HCT116 (cell line): ENCODE measurements around the gene LAMA4. TPM values are rescaled to one million over a fixed set of nuclear protein-coding genes. Genes with fewer than 3 reads are reported as not detected.

Source experiments
- ATAC-seq: fragments of 200-7000 bp; cut with Tn5 transposase; 2 replicates; pipeline ENCODE4 v1.9.1; 2020; ENCODE audit warnings: mild to moderate bottlenecking, moderate library complexity
- BruUV-seq: library from RNA; stranded (reverse); fragments of 400-500 nt; replicated peaks from 2 replicates; lab custom pipeline; 2021; lab: Mats Ljungman, UMichigan
- CTCF ChIA-PET: fragments of 300-600 bp; sonication (Branson Sonifier 250); formaldehyde crosslinking; loops from one replicate; lab custom pipeline; 2021; ENCODE audit warnings: antibody characterized with exemption; lab: Charles Lee
- POLR2A ChIA-PET: fragments of 300-600, 350-600 bp; sonication (Branson Sonifier 250); formaldehyde crosslinking; loops from one replicate; lab custom pipeline; 2021; ENCODE audit warnings: antibody characterized with exemption; lab: Charles Lee
- RAD21 ChIA-PET, 2 experiments: fragments of 300-600 bp; sonication (Branson Sonifier 250); formaldehyde crosslinking; loops; one replicate each; lab custom pipeline; 2023; ENCODE audit warnings: low total read pairs in 2 of 2; ENCODE audit not compliant: uncharacterized antibody in 2 of 2, unreplicated experiment in 2 of 2, low non-redundant PET in 1 of 2; lab: Charles Lee
- DNase-seq: peaks from one replicate; pipeline ENCODE4 v3.0.0-alpha.2; 2010; ENCODE audit warnings: low read depth, low spot score
- H2AFZ ChIP-seq: fragments of 200-600 bp; shearing (Covaris generic), sonication (generic); 2 replicates; pipeline ENCODE4 v1.6.1; 2017; ENCODE audit warnings: low read depth, mixed run types, mixed read lengths, antibody characterized with exemption, low read length; ENCODE audit not compliant: poor library complexity, severe bottlenecking
- H3K27ac ChIP-seq: 2 replicates; pipeline ENCODE4 v1.5.1; 2012; ENCODE audit warnings: low read depth, low read length
- H3K27me3 ChIP-seq: fragments of 200-600 bp; sonication (generic); 2 replicates; pipeline ENCODE4 v1.6.1; 2016; ENCODE audit warnings: mixed run types, low read length, mixed read lengths; ENCODE audit not compliant: insufficient read depth
- H3K36me3 ChIP-seq, 2 experiments: fragments of 200-500 bp in 1 of 2; fragments of 200-600 bp in 1 of 2; sonication (Bioruptor generic) in 1 of 2; sonication (generic) in 1 of 2; 2 replicates each; pipeline versions ENCODE4 v1.5.1 to v1.6.1; 2014 to 2016; ENCODE audit warnings: low read length in 2 of 2, inconsistent platforms in 1 of 2, mixed read lengths in 1 of 2, mixed run types in 1 of 2; ENCODE audit not compliant: insufficient read depth in 2 of 2, control insufficient read depth in 1 of 2
- H3K4me1 ChIP-seq, 2 experiments: fragments of 200-600 bp in 1 of 2; sonication (generic) in 1 of 2; 2 replicates each; pipeline versions ENCODE4 v1.5.1 to v1.6.1; 2012 to 2017; ENCODE audit warnings: low read length in 2 of 2, inconsistent platforms in 1 of 2, mild to moderate bottlenecking in 1 of 2, mixed read lengths in 1 of 2, mixed run types in 1 of 2, moderate library complexity in 1 of 2; ENCODE audit not compliant: insufficient read depth in 2 of 2, control insufficient read depth in 1 of 2
- H3K4me2 ChIP-seq: fragments of 200-600 bp; sonication (generic); 2 replicates; pipeline ENCODE4 v1.6.1; 2017; ENCODE audit warnings: mixed run types, low read length, mixed read lengths
- H3K4me3 ChIP-seq, 2 experiments: fragments of 200-600 bp in 1 of 2; sonication (generic) in 1 of 2; replicated peaks in 1 of 2; 2 replicates each; pipeline ENCODE4 v1.5.1; 2011 to 2016; ENCODE audit warnings: low read length in 2 of 2, control low read depth in 1 of 2, low read depth in 1 of 2, mild to moderate bottlenecking in 1 of 2, mixed read lengths in 1 of 2, mixed run types in 1 of 2
- H3K79me2 ChIP-seq: fragments of 200-600 bp; sonication (generic); 2 replicates; pipeline ENCODE4 v1.6.1; 2017; ENCODE audit warnings: mild to moderate bottlenecking, mixed run types, low read length, moderate library complexity, mixed read lengths; ENCODE audit not compliant: insufficient read depth
- H3K9ac ChIP-seq: fragments of 200-600 bp; sonication (generic); 2 replicates; pipeline ENCODE4 v1.6.1; 2016; ENCODE audit warnings: low read length, mixed read lengths
- H3K9me2 ChIP-seq: fragments of 200-600 bp; sonication (generic), shearing (Covaris generic); 2 replicates; pipeline ENCODE4 v1.6.1; 2017; ENCODE audit warnings: mixed run types, mild to moderate bottlenecking, moderate library complexity; ENCODE audit not compliant: insufficient read depth
- H3K9me3 ChIP-seq, 2 experiments: fragments of 200-500 bp in 1 of 2; fragments of 200-600 bp in 1 of 2; sonication (Bioruptor generic) in 1 of 2; sonication (generic) in 1 of 2; 2 replicates each; pipeline ENCODE4 v1.6.1; 2014 to 2017; ENCODE audit warnings: low read length in 2 of 2, mixed read lengths in 2 of 2, inconsistent platforms in 1 of 2, low read depth in 1 of 2, mild to moderate bottlenecking in 1 of 2, mixed run types in 1 of 2, moderate library complexity in 1 of 2; ENCODE audit not compliant: control insufficient read depth in 1 of 2, insufficient read depth in 1 of 2
- H4K20me1 ChIP-seq: fragments of 200-600 bp; sonication (generic), shearing (Covaris generic); 2 replicates; pipeline ENCODE4 v1.6.1; 2017; ENCODE audit warnings: mixed run types, mild to moderate bottlenecking, moderate library complexity; ENCODE audit not compliant: insufficient read depth
- CBX3 ChIP-seq: IDR thresholded peaks from 2 replicates; pipeline ENCODE4 v1.6.1; 2012; ENCODE audit warnings: low read depth
- EGR1 ChIP-seq: IDR thresholded peaks from 2 replicates; pipeline ENCODE4 v1.6.1; 2012; ENCODE audit warnings: low read depth
- POLR2A ChIP-seq: IDR thresholded peaks from 2 replicates; pipeline ENCODE4 v1.7.0; 2011; ENCODE audit warnings: borderline replicate concordance; ENCODE audit not compliant: insufficient read depth, insufficient read length; ENCODE audit errors: extremely low read depth
- POLR2AphosphoS5 ChIP-seq: IDR thresholded peaks from 2 replicates; pipeline ENCODE4 v1.6.1; 2011; ENCODE audit warnings: mild to moderate bottlenecking, low read depth, low read length, moderate library complexity
- SIN3A ChIP-seq: IDR thresholded peaks from 2 replicates; pipeline ENCODE4 v1.6.1; 2012; ENCODE audit warnings: low read depth
- ZNF274 ChIP-seq: fragments of 200-500 bp; sonication (Bioruptor generic); IDR thresholded peaks from 2 replicates; pipeline ENCODE4 v1.6.1; 2014; ENCODE audit warnings: mild to moderate bottlenecking, low read depth, low read length, inconsistent platforms
- intact Hi-C: fragments of 100-400 bp; cut with micrococcal nuclease; formaldehyde crosslinking; loops from 2 replicates; pipeline ENCODE4 v1.10.0; 2022
- total RNA-seq: library from RNA; stranded (reverse); gene quantifications from one replicate; pipeline ENCODE4 v1.2.1, GENCODE V29; 2021; ENCODE audit not compliant: unreplicated experiment
- TF ChIP-seq, protein P1 (sequence below): IDR thresholded peaks from 2 replicates; pipeline ENCODE4 v1.6.1; 2012; ENCODE audit warnings: low read depth

Gene LAMA4
- total RNA-seq, 1 experiment from 2014 or later: 2.2 TPM

DNA sequence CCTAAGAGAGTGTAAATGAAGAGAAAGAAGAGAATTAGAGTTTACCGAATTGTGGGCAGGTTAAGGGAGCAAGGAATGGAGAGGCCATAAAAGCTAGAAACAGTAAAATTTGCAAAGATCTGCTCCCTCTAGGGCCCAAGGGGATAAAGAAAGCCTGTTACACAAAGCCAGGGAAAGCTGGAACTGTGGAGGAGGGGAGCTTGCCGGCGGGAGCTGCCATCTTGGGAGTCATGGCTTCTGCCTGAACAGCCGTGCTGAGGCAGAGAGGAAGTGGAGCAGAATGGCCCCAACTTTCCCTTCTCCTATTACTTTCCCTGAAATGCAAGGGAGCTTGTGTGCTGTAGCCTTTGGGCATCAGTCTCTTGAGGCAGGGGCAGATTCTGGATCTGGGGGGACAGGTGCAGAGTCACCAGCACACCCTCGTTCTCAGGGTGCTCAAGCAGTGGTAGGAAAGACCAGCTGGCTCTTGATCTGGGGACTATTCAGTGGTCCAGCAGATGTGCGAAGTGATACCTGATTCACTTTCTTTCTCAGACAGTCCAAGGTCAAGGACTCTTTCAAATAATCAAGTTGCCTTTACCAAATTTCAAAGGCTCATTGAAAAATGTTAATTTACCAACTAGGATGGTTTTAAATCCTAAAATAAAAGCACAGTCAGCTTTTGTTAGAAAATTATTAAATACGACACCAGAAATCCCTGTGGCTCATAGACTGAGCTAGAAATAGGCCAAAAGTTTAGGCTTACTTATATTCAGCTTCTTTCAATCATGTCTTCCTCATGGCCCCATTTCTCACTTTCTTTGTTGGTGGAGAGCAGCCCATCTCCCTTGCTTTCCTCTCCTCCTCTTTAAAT lies 25.7 kb downstream of the LAMA4 start:
- H3K4me2 ChIP-seq: no peak overlapping the region
- no peaks in the 10 kb centered on the region for H3K79me2 ChIP-seq

GRCh38 chr6:112227992-112228391 lies 26.4 kb downstream of the LAMA4 start:
- Histone ChIP-seq H3K27ac (no peak overlapping the region), H3K4me1 (peaks cover 2 to 10% of the 10 kb centered on the region in 2 experiments; a peak in 2 of 4 replicates), H3K36me3 (no peaks in the 10 kb centered on the region), H3K9me2 (no peaks in the 10 kb centered on the region), H4K20me1 (no peaks in the 10 kb centered on the region), H3K79me2 (no peaks in the 10 kb centered on the region), H3K9ac (no peak overlapping the region), H2AFZ (no peak overlapping the region), H3K4me3 (no peak overlapping the region), H3K4me2 (no peak overlapping the region), H3K27me3 (no peaks in the 10 kb centered on the region), H3K9me3 (no peaks in the 10 kb centered on the region)
- BruUV-seq: no TSS peak
- ATAC-seq (no peak), DNase-seq (no peak)
- CTCF ChIA-PET: no interaction called here
- intact Hi-C loops: no loop called here
- POLR2A ChIA-PET: no interaction called here
- RAD21 ChIA-PET: no interaction called here
- TF ChIP-seq SIN3A: no peak
- no peak for TF ChIP-seq CBX3
- TF ChIP-seq EGR1: no peak
- TF ChIP-seq, protein P1, sequence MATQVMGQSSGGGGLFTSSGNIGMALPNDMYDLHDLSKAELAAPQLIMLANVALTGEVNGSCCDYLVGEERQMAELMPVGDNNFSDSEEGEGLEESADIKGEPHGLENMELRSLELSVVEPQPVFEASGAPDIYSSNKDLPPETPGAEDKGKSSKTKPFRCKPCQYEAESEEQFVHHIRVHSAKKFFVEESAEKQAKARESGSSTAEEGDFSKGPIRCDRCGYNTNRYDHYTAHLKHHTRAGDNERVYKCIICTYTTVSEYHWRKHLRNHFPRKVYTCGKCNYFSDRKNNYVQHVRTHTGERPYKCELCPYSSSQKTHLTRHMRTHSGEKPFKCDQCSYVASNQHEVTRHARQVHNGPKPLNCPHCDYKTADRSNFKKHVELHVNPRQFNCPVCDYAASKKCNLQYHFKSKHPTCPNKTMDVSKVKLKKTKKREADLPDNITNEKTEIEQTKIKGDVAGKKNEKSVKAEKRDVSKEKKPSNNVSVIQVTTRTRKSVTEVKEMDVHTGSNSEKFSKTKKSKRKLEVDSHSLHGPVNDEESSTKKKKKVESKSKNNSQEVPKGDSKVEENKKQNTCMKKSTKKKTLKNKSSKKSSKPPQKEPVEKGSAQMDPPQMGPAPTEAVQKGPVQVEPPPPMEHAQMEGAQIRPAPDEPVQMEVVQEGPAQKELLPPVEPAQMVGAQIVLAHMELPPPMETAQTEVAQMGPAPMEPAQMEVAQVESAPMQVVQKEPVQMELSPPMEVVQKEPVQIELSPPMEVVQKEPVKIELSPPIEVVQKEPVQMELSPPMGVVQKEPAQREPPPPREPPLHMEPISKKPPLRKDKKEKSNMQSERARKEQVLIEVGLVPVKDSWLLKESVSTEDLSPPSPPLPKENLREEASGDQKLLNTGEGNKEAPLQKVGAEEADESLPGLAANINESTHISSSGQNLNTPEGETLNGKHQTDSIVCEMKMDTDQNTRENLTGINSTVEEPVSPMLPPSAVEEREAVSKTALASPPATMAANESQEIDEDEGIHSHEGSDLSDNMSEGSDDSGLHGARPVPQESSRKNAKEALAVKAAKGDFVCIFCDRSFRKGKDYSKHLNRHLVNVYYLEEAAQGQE: no peak
- TF ChIP-seq POLR2A: no peak
- no peak for TF ChIP-seq POLR2AphosphoS5
- TF ChIP-seq, all 23 proteins: peak for 0

More for the DNA sequence above, 25.7 kb downstream of the LAMA4 start:
- H3K27ac ChIP-seq: no peak overlapping the region
- DNase-seq (no peak), ATAC-seq (no peak)
- no peak for TF ChIP-seq ZNF274
- H3K9me2 ChIP-seq: no peaks in the 10 kb centered on the region
- BruUV-seq: no TSS peak
- no peaks in the 10 kb centered on the region for H3K9me3 ChIP-seq
- ChIA-PET CTCF (no interaction called here), RAD21 (no interaction called here), POLR2A (no interaction called here)
- no peaks in the 10 kb centered on the region for H4K20me1 ChIP-seq
- intact Hi-C loops: no loop called here
- H3K27me3 ChIP-seq: no peaks in the 10 kb centered on the region
- H3K4me1 ChIP-seq: peaks cover 5 to 13% of the 10 kb centered on the region in 2 experiments; a peak in 2 of 4 replicates
- H3K36me3 ChIP-seq: no peaks in the 10 kb centered on the region
- H3K9ac ChIP-seq: no peak overlapping the region
- H2AFZ ChIP-seq: no peak overlapping the region
- no peak overlapping the region for H3K4me3 ChIP-seq
